Immature natural killer cell (primary cell): Measurements from ENCODE around the gene PTRH2. TPM values are rescaled to one million over a fixed set of nuclear protein-coding genes. Genes with fewer than 3 reads are reported as not detected.

Source experiments
- DNase-seq, 3 donors: peaks; one replicate each; pipeline ENCODE4 v3.0.0; 2022; ENCODE audit warnings: mixed read lengths in 1 of 3
- H3K27ac Mint-ChIP-seq, 6 donors: one replicate each; pipeline ENCODE4 v1.8.0; 2020; ENCODE audit warnings: mixed read lengths in 6 of 6, mild to moderate bottlenecking in 5 of 6, inconsistent platforms in 4 of 6, moderate library complexity in 3 of 6
- H3K27me3 Mint-ChIP-seq, 3 donors: one replicate each; pipeline ENCODE4 v1.8.0; 2020 to 2021; ENCODE audit warnings: low read depth in 3 of 3, mild to moderate bottlenecking in 3 of 3, mixed read lengths in 3 of 3, moderate library complexity in 3 of 3, inconsistent platforms in 1 of 3
- H3K36me3 Mint-ChIP-seq, 3 donors: one replicate each; pipeline ENCODE4 v1.8.0; 2020; ENCODE audit warnings: mixed read lengths in 3 of 3, inconsistent platforms in 2 of 3, mild to moderate bottlenecking in 2 of 3
- H3K4me1 Mint-ChIP-seq, 2 donors: one replicate each; pipeline ENCODE4 v1.8.0; 2020; ENCODE audit warnings: inconsistent platforms in 2 of 2, mild to moderate bottlenecking in 2 of 2, mixed read lengths in 2 of 2, moderate library complexity in 1 of 2
- H3K4me3 Mint-ChIP-seq, 5 donors: one replicate each; pipeline ENCODE4 v1.8.0; 2020; ENCODE audit warnings: mild to moderate bottlenecking in 5 of 5, mixed read lengths in 5 of 5, inconsistent platforms in 3 of 5, moderate library complexity in 3 of 5
- H3K9me3 Mint-ChIP-seq, 6 donors: one replicate each; pipeline ENCODE4 v1.8.0; 2020; ENCODE audit warnings: mild to moderate bottlenecking in 6 of 6, mixed read lengths in 6 of 6, inconsistent platforms in 4 of 6, moderate library complexity in 3 of 6
- polyA plus RNA-seq, 3 donors: library from polyadenylated mRNA; unstranded; fragments of 300-500 nt; fragmentation: Illumina TruSeq; gene quantifications; one replicate each; pipeline ENCODE4 v1.2.3, GENCODE V29; 2021

Gene PTRH2
- polyA plus RNA-seq, 3 donors from 2014 or later: 6.0 to 20.7 (median 13.5) TPM

DNA sequence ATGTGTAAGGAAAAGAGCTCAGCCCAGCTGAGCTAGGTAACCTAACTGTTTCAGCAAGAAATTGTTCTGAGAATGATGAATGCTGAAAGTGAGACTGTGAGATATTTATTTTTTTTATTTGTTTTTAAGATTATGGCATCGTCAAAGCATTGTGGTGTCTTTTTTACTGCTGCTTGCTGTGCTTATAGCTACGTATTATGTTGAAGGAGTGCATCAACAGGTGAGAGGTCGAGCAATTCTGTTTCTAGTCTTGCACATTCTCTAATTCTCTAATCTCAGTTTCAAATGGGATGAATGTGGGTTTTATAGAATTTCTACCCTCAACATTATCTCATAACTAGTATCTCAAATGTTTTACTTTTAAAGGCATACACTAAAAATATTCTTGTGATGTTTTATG lies 30.1 kb upstream of the PTRH2 start:
- Mint-ChIP-seq H3K27ac (no peak overlapping the region), H3K4me3 (no peak overlapping the region), H3K36me3 (peaks cover 3 to 29% (median 4%) of the 10 kb centered on the region in 3 donors), H3K4me1 (no peaks in the 10 kb centered on the region), H3K27me3 (no peaks in the 10 kb centered on the region), H3K9me3 (no peaks in the 10 kb centered on the region)
- DNase-seq: no peak

DNA sequence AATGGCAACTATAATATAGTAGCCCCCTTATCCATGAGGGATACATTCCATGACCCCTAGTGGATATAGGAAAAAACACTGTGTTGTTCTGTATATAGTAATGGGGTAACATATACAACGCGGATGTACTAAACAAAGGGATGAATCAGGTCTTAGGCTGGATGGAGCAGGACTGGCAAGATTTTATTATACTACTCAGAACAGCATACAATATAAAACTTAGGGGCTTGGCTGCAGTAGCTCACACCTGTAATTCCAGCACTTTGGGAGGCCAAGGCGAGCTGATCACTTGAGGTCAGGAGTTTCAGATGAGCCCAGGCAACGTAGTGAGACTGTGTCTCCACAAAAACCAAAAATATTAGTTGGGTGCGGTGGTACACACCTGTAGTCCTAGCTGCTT lies 27.0 kb upstream of the PTRH2 start:
- Mint-ChIP-seq H3K27ac (no peak overlapping the region), H3K9me3 (no peaks in the 10 kb centered on the region), H3K4me3 (no peak overlapping the region), H3K27me3 (no peaks in the 10 kb centered on the region), H3K36me3 (peaks cover 3 to 20% (median 4%) of the 10 kb centered on the region in 3 donors), H3K4me1 (peaks cover 0 to 15% of the 10 kb centered on the region in 2 donors)
- DNase-seq: no peak

- Mint-ChIP-seq H3K36me3 (peaks cover 3 to 20% (median 4%) of the 10 kb centered on the region in 3 donors), H3K4me3 (no peak overlapping the region), H3K9me3 (no peaks in the 10 kb centered on the region), H3K4me1 (peaks cover under 1 to 18% of the 10 kb centered on the region in 2 donors), H3K27ac (no peak overlapping the region), H3K27me3 (no peaks in the 10 kb centered on the region)
- no peak for DNase-seq
Measured at GRCh38 chr17:59733697-59734096, 26.5 kb upstream of the PTRH2 start.

DNA sequence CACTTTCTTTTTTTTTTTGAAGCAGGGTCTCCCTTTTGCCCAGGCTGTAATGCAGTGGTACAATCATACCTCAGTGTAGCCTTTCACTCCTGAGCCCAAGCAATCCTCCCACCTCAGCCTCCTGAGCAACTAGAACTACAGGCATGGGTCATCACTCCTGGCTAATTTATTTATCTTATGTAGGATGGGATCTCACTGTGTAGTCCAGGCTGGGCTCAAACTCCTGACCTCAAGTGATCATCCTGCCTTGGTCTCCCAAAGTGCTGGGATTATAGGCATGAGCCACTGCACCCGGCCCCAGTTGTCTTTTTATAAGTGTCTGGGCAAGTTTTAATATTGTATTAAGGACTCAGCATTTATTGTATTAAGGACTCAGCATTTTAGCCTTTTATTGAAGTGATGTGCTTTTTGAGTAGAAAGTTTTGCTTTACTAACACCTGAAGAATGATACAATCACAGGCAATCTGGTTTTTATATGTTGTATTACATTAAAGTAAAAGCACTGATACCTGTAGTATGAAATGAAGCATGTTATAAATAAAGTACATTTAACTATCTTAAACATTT lies 23.1 kb upstream of the PTRH2 start:
- peaks cover 0 to 12% (median 2%) of the 10 kb centered on the region in 3 donors for H3K36me3 Mint-ChIP-seq
- no peak for DNase-seq
- no peaks in the 10 kb centered on the region for H3K9me3 Mint-ChIP-seq
- no peak overlapping the region for H3K27ac Mint-ChIP-seq
- H3K27me3 Mint-ChIP-seq: no peaks in the 10 kb centered on the region
- no peak overlapping the region for H3K4me3 Mint-ChIP-seq
- peaks cover 5 to 34% of the 10 kb centered on the region in 2 donors for H3K4me1 Mint-ChIP-seq

GRCh38 chr17:59727817-59728533 lies 20.7 kb upstream of the PTRH2 start:
- H3K36me3 Mint-ChIP-seq: peaks cover 0 to 4% (median 0%) of the 10 kb centered on the region in 3 donors
- H3K27me3 Mint-ChIP-seq: peaks cover 0 to 3% (median 0%) of the 10 kb centered on the region in 3 donors
- no peak overlapping the region for H3K27ac Mint-ChIP-seq
- no peaks in the 10 kb centered on the region for H3K9me3 Mint-ChIP-seq
- H3K4me1 Mint-ChIP-seq: peaks cover 11 to 42% of the 10 kb centered on the region in 2 donors
- no peak overlapping the region for H3K4me3 Mint-ChIP-seq
- no peak for DNase-seq

- Mint-ChIP-seq H3K27ac (no peak overlapping the region), H3K27me3 (peaks cover 0 to 3% (median 2%) of the 10 kb centered on the region in 3 donors), H3K4me3 (no peak overlapping the region), H3K4me1 (peaks cover 11 to 43% of the 10 kb centered on the region in 2 donors), H3K9me3 (no peaks in the 10 kb centered on the region), H3K36me3 (no peaks in the 10 kb centered on the region)
- no peak for DNase-seq
Measured at GRCh38 chr17:59725691-59726090, 18.5 kb upstream of the PTRH2 start.

DNA sequence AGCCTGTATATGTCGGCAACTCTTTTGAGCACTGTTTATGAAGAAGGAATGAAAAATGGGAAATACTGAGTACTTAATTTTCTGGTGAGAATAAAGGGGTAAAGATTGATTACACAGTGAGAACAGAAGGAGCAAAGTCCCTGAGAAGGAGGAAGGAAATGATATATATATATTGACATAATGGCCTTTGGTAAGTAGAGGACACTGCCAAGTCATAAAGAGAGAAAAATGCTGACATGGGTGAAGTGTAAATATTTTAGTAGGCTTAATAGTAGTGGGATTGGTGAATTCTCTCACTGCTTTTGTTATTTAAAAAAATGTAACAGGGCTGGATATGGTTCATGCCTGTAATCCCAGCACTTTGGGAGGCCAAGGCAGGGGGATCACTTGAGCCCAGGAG lies 16.4 kb upstream of the PTRH2 start:
- peaks cover 13 to 45% of the 10 kb centered on the region in 2 donors for H3K4me1 Mint-ChIP-seq
- H3K9me3 Mint-ChIP-seq: no peaks in the 10 kb centered on the region
- peaks cover 0 to 5% (median 2%) of the 10 kb centered on the region in 3 donors for H3K27me3 Mint-ChIP-seq
- no peak for DNase-seq
- no peak overlapping the region for H3K4me3 Mint-ChIP-seq
- no peak overlapping the region for H3K27ac Mint-ChIP-seq
- no peaks in the 10 kb centered on the region for H3K36me3 Mint-ChIP-seq

DNA sequence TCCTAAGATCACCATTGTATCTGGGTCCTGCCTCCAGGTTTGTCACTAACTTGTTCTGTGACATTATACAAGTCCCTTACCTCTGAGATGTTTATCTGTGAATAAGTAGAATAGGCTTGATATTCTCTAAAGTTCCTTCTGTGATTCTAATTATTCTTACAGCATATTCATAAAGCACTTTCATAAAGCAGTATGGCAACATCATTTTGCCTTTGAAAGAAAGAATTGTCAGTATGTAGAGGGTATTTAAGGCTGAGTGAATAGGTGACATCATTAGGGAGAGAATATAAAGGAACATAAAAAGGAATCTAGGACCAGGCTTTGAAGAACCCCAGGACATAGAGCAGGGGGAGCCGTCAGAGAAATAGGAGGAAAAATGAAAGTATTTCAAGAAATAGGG lies 15.8 kb upstream of the PTRH2 start:
- H3K4me3 Mint-ChIP-seq: no peak overlapping the region
- no peaks in the 10 kb centered on the region for H3K36me3 Mint-ChIP-seq
- DNase-seq: no peak
- peaks cover 13 to 43% of the 10 kb centered on the region in 2 donors for H3K4me1 Mint-ChIP-seq
- no peaks in the 10 kb centered on the region for H3K9me3 Mint-ChIP-seq
- H3K27me3 Mint-ChIP-seq: peaks cover 0 to 5% (median 2%) of the 10 kb centered on the region in 3 donors
- H3K27ac Mint-ChIP-seq: no peak overlapping the region

DNA sequence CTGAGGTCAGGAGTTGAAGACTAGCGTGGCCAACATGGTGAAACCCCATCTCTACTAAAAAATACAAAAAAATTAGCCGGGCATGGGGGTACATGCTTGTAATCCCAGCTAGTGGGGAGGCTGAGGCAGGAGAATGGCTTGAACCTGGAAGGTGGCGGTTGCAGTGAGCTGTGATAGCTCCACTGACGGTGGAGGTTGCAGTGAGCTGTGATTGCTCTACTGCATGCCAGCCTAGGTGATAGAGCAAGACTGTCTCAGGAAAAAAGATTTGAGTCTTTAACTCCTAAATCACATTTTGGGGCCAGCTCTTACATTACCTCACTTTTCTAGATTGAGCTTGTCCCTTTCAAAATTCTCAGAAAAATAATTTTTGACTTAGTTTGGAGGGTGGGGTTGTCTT lies 15.4 kb upstream of the PTRH2 start:
- Mint-ChIP-seq H3K27ac (no peak overlapping the region), H3K4me3 (no peak overlapping the region), H3K4me1 (peaks cover 13 to 39% of the 10 kb centered on the region in 2 donors), H3K9me3 (no peaks in the 10 kb centered on the region), H3K27me3 (peaks cover 0 to 6% (median 2%) of the 10 kb centered on the region in 3 donors), H3K36me3 (no peaks in the 10 kb centered on the region)
- DNase-seq: no peak

DNA sequence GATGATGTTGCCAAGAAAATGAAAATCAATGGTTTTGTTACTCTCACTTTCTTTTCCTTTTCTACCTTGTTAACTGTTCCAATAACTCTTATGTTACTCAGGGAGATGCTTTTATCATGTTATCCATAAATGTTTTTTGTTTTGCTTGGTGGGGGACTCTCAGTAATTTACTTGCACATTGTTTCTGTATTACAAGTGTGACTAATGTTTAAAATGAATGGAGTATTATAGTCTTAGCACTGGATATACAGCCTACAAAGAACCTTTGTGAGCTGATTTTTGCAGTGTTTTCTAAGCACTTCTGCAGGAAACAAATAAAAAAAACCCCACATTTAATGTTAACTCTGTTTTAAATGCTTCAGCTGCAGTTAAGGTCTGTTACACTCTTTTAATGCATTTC lies 12.3 kb upstream of the PTRH2 start:
- Mint-ChIP-seq H3K27ac (no peak overlapping the region), H3K36me3 (no peaks in the 10 kb centered on the region), H3K4me1 (peaks cover 13 to 41% of the 10 kb centered on the region in 2 donors), H3K9me3 (no peaks in the 10 kb centered on the region), H3K4me3 (no peak overlapping the region), H3K27me3 (peaks cover 0 to 6% (median 2%) of the 10 kb centered on the region in 3 donors)
- DNase-seq: no peak

GRCh38 chr17:59716427-59716826 lies 9.2 kb upstream of the PTRH2 start:
- no peak overlapping the region for H3K27ac Mint-ChIP-seq
- no peak overlapping the region for H3K4me3 Mint-ChIP-seq
- H3K36me3 Mint-ChIP-seq: no peaks in the 10 kb centered on the region
- no peak for DNase-seq
- no peaks in the 10 kb centered on the region for H3K9me3 Mint-ChIP-seq
- H3K4me1 Mint-ChIP-seq: peaks cover 11 to 47% of the 10 kb centered on the region in 2 donors
- H3K27me3 Mint-ChIP-seq: peaks cover 0 to 3% (median 0%) of the 10 kb centered on the region in 3 donors

GRCh38 chr17:59714255-59714654 lies 7.0 kb upstream of the PTRH2 start:
- Mint-ChIP-seq H3K9me3 (no peaks in the 10 kb centered on the region), H3K27ac (no peak overlapping the region), H3K4me1 (peaks cover 17 to 54% of the 10 kb centered on the region in 2 donors), H3K4me3 (no peak overlapping the region), H3K36me3 (no peaks in the 10 kb centered on the region), H3K27me3 (peaks cover 0 to 3% (median 0%) of the 10 kb centered on the region in 3 donors)
- DNase-seq: no peak

DNA sequence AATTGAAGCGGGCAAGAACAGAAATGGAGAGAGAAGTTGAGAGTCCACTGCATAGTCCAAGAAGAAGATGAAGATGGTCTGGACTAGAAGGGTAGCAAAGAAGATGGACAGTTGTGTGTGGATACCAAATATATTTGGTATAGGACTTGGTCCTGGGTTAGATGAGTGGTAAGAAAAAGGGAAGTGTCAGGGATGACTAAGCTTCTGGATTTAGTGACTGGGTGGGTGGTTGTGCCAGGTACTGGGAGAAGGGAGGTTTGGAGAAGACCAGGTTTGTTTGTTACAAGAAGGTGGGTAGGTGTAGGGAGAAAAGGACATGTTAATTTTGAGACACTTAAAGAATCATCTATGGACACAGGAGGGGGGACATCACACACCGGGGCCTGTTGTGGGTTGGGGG lies 5.6 kb upstream of the PTRH2 start:
- no peak for DNase-seq
- Mint-ChIP-seq H3K27ac (peak overlapping the region in 2 of 6 donors; percentile 11 to 69), H3K4me1 (peaks cover 25 to 58% of the 10 kb centered on the region in 2 donors), H3K4me3 (no peak overlapping the region), H3K36me3 (no peaks in the 10 kb centered on the region), H3K27me3 (peaks cover 0 to 2% (median 2%) of the 10 kb centered on the region in 3 donors), H3K9me3 (no peaks in the 10 kb centered on the region)

DNA sequence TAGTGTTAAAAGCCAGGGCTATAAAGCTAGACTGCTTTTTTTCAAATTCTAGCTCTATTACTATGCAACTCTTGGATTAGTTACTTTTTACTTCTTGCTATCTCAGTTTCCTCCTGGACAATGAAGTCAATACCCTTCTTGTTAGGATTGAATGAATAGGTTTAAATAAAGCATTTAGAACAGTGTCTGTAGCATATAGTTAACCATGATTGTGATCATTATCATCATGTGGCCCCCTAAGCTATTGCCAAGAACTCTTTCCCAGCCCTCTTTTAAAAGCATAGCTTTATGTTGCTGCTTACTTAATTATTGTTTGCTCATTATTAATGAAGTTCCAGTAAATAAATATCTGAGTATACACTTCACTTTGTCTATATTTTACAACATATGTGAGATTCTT lies 4.7 kb upstream of the PTRH2 start:
- H3K4me1 Mint-ChIP-seq: peaks cover 32 to 67% of the 10 kb centered on the region in 2 donors
- no peak for DNase-seq
- H3K27me3 Mint-ChIP-seq: peaks cover 4 to 11% (median 9%) of the 10 kb centered on the region in 3 donors
- H3K36me3 Mint-ChIP-seq: peaks cover 0 to 4% (median 0%) of the 10 kb centered on the region in 3 donors
- H3K4me3 Mint-ChIP-seq: no peak overlapping the region
- no peak overlapping the region for H3K27ac Mint-ChIP-seq
- H3K9me3 Mint-ChIP-seq: no peaks in the 10 kb centered on the region
